CD8-positive, alpha-beta memory T cell (primary cell): Measurements from ENCODE around the gene MICALL2. TPM values are rescaled to one million over a fixed set of nuclear protein-coding genes. Genes with fewer than 3 reads are reported as not detected.

ENCODE experiments used
- CTCF ChIA-PET: fragments of 350-600 bp; sonication (Branson Sonifier 250); formaldehyde crosslinking; loops from one replicate; lab custom pipeline; 2021; ENCODE audit warnings: antibody characterized with exemption; lab: Charles Lee
- POLR2A ChIA-PET: fragments of 350-600 bp; sonication (Branson Sonifier 250); formaldehyde crosslinking; loops from one replicate; lab custom pipeline; 2021; ENCODE audit warnings: antibody characterized with exemption; lab: Charles Lee
- DNase-seq, 5 donors: peaks; one replicate each; pipeline versions ENCODE4 v3.0.0 to v3.0.0-alpha.2; 2020 to 2022; ENCODE audit warnings: mixed read lengths in 1 of 5
- H3K27ac ChIP-seq: one replicate; pipeline ENCODE4 v1.7.0; 2013; ENCODE audit warnings: low read depth, mild to moderate bottlenecking, low read length, moderate library complexity
- H3K27me3 ChIP-seq: 2 replicates; pipeline ENCODE4 v1.7.0; 2013; ENCODE audit warnings: low read length, mild to moderate bottlenecking; ENCODE audit not compliant: insufficient read depth, poor library complexity, severe bottlenecking
- H3K36me3 ChIP-seq: 2 replicates; pipeline ENCODE4 v1.7.0; 2013; ENCODE audit warnings: mild to moderate bottlenecking, low read length, moderate library complexity; ENCODE audit not compliant: insufficient read depth
- H3K4me1 ChIP-seq: 2 replicates; pipeline ENCODE4 v1.7.0; 2013; ENCODE audit warnings: mild to moderate bottlenecking, low read length, moderate library complexity; ENCODE audit not compliant: insufficient read depth
- H3K4me3 ChIP-seq: 2 replicates; pipeline ENCODE4 v1.7.0; 2013; ENCODE audit warnings: mild to moderate bottlenecking, low read length
- H3K9me3 ChIP-seq: 2 replicates; pipeline ENCODE4 v1.7.0; 2013; ENCODE audit warnings: mild to moderate bottlenecking, low read length
- H3K27ac Mint-ChIP-seq, 8 donors: one replicate each; pipeline ENCODE4 v1.8.0; 2020 to 2021; ENCODE audit warnings: mixed read lengths in 8 of 8, mild to moderate bottlenecking in 6 of 8, inconsistent platforms in 3 of 8, moderate library complexity in 3 of 8
- H3K27me3 Mint-ChIP-seq, 2 donors: one replicate each; pipeline ENCODE4 v1.8.0; 2020 to 2021; ENCODE audit warnings: mixed read lengths in 2 of 2, mild to moderate bottlenecking in 1 of 2, moderate library complexity in 1 of 2
- H3K36me3 Mint-ChIP-seq, 3 donors: one replicate each; pipeline ENCODE4 v1.8.0; 2020 to 2021; ENCODE audit warnings: mixed read lengths in 3 of 3, inconsistent platforms in 1 of 3, mild to moderate bottlenecking in 1 of 3
- H3K4me1 Mint-ChIP-seq, 3 donors: one replicate each; pipeline ENCODE4 v1.8.0; 2020 to 2021; ENCODE audit warnings: mixed read lengths in 3 of 3, inconsistent platforms in 1 of 3, mild to moderate bottlenecking in 1 of 3
- H3K4me3 Mint-ChIP-seq, 7 donors: one replicate each; pipeline ENCODE4 v1.8.0; 2020 to 2021; ENCODE audit warnings: mixed read lengths in 7 of 7, mild to moderate bottlenecking in 6 of 7, moderate library complexity in 4 of 7, inconsistent platforms in 2 of 7
- H3K9me3 Mint-ChIP-seq, 5 donors: one replicate each; pipeline ENCODE4 v1.8.0; 2020 to 2022; ENCODE audit warnings: mixed read lengths in 5 of 5, mild to moderate bottlenecking in 3 of 5, moderate library complexity in 2 of 5, inconsistent platforms in 1 of 5
- polyA plus RNA-seq: library from polyadenylated mRNA; unstranded; fragments of 300-500 nt; fragmentation: Illumina TruSeq; gene quantifications from one replicate; pipeline ENCODE4 v1.2.3, GENCODE V29; 2021
- total RNA-seq, 2 experiments: library from RNA; stranded (reverse); gene quantifications; one replicate each; pipeline ENCODE4 v1.2.3, GENCODE V29; 2021

The MICALL2 gene
- total and polyA plus RNA-seq, 3 experiments from 2014 or later, result 0.71 to 2.3 (median 2.1) TPM

DNA sequence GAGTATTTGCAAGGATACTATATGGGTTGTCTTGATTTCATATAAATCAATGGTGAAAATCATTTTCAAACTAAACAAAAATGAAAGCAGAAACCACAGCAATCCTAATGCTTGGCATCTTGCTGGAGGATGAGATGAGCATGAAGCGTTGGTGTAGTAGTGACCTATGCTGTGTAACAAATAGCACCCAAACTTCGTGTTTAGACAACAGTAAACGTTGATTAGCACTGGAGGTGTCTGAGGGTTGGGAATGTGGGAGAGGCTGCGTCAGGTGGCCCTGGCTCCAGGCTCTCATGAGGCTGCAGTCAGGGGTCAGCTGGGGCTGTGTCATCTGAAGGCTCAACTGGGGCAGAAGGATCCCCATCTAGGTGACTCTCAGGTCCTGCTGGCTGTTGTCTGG is 67.8 kb downstream of the MICALL2 start:
- Mint-ChIP-seq H3K4me3 (no peak overlapping the region), H3K27ac (no peak overlapping the region), H3K4me1 (no peaks in the 10 kb centered on the region), H3K27me3 (peaks cover 34 to 40% of the 10 kb centered on the region in 2 donors), H3K36me3 (no peaks in the 10 kb centered on the region), H3K9me3 (peaks cover 4 to 10% (median 7%) of the 10 kb centered on the region in 5 donors)
- ChIA-PET CTCF (no interaction called here), POLR2A (no interaction called here)
- no peak for DNase-seq
- no peaks in the 10 kb centered on the region for H3K27me3 ChIP-seq
- no peak overlapping the region for H3K4me3 ChIP-seq
- H3K36me3 ChIP-seq, result no peaks in the 10 kb centered on the region
- no peak overlapping the region for H3K27ac ChIP-seq
- no peaks in the 10 kb centered on the region for H3K4me1 ChIP-seq
- H3K9me3 ChIP-seq, result no peaks in the 10 kb centered on the region

DNA sequence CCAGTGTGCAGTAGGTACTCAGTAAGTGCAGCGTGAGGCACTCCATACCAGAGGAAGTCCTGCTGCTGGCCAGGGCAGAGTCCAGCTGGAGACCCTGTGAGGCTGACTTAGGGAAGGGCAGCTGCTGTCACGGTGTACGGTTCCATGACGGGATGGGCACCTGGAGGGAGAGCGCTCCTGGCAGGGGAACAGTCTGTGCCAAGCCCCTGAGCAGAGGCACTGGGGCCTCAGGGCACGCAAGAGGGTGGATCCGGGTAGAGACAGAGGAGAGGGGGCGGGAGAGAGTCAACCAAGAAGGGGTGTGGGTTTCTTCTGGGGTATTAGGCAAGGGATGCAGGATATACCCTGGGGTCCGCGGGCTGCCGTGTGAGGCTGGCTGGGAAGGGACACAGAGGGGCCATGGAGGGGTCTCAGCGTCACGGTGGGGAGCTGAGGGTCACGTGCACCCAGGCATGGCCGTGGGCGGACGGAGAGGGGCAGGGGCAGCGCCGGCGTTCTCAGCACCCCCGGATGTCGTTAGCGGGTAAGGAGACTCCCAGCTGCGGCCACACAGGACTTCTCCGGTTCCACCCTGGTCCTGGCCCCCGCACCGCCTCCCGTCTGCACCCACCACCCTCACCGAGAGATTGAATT is 70.5 kb downstream of the MICALL2 start:
- no peaks in the 10 kb centered on the region for H3K27me3 ChIP-seq
- H3K27ac Mint-ChIP-seq, result no peak overlapping the region
- H3K36me3 ChIP-seq, result no peaks in the 10 kb centered on the region
- no peaks in the 10 kb centered on the region for H3K9me3 ChIP-seq
- POLR2A ChIA-PET, result no interaction called here
- no peak overlapping the region for H3K4me3 Mint-ChIP-seq
- DNase-seq, result no peak
- H3K4me3 ChIP-seq, result no peak overlapping the region
- CTCF ChIA-PET, result no interaction called here
- no peaks in the 10 kb centered on the region for H3K4me1 ChIP-seq
- peaks cover 23 to 48% of the 10 kb centered on the region in 2 donors for H3K27me3 Mint-ChIP-seq
- peaks cover 4 to 9% (median 5%) of the 10 kb centered on the region in 5 donors for H3K9me3 Mint-ChIP-seq
- peaks cover 0 to 1% (median 0%) of the 10 kb centered on the region in 3 donors for H3K36me3 Mint-ChIP-seq
- H3K4me1 Mint-ChIP-seq, result no peaks in the 10 kb centered on the region
- no peak overlapping the region for H3K27ac ChIP-seq

DNA sequence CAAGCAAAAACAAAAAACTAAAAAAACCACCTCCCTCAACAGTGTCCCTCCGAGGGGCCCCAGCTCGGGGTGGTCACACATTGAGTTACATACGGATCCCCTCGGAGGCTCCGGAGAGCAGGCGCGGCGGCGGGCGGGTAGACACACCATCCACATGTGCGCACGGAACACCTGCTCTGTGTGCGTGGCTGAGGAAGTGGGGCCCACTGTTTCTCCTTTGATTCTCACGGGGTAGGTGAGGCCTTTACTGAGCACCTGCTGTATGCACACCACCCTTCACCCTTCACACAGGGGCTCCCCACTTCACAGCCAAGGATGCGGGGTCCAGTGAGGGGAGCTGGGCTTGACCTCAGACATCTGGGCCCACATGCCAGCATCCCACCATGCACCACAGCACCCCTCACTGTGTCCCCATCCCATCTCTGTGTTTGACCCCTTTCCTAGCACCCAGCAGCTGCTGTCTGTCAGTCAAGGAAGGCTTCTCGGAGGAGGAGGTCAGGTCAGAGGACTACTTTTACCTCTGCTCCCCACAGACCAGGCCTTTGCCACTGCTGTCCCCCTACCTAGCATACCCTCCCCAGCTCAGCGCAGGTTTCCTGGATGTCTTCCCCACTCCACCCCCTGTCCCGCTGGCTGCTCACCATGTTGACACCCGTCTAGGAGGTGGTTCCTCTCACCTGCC is 71.1 kb downstream of the MICALL2 start:
- ChIA-PET CTCF (no interaction called here), POLR2A (no interaction called here)
- H3K27me3 Mint-ChIP-seq, result peaks cover 20 to 43% of the 10 kb centered on the region in 2 donors
- H3K27me3 ChIP-seq, result no peaks in the 10 kb centered on the region
- no peak overlapping the region for H3K27ac Mint-ChIP-seq
- peaks cover 0 to 1% (median 0%) of the 10 kb centered on the region in 3 donors for H3K36me3 Mint-ChIP-seq
- peaks cover 4 to 7% (median 5%) of the 10 kb centered on the region in 5 donors for H3K9me3 Mint-ChIP-seq
- H3K9me3 ChIP-seq, result no peaks in the 10 kb centered on the region
- H3K27ac ChIP-seq, result no peak overlapping the region
- no peaks in the 10 kb centered on the region for H3K4me1 Mint-ChIP-seq
- H3K36me3 ChIP-seq, result no peaks in the 10 kb centered on the region
- no peak overlapping the region for H3K4me3 ChIP-seq
- H3K4me1 ChIP-seq, result no peaks in the 10 kb centered on the region
- H3K4me3 Mint-ChIP-seq, result no peak overlapping the region
- no peak for DNase-seq

DNA sequence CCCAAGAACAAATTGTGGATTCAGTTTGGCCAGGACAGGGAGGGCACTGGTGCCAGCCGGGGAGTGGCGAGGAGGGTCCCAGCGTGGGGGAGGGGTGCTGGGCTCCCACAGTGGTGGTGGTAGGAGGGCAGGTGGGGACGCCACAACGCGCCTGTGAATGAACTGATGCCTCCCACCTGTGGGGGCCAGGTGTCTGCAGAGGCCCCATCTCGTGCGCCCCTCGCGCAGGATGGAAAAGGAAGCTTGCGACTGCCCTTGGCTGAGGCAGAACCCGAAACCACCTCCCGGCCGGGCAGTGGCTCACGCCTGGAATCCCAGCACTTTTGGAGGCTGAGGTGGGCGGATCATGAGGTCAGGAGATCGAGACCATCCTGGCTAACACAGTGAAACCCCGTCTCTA is 72.0 kb downstream of the MICALL2 start:
- Histone ChIP-seq H3K36me3 (no peaks in the 10 kb centered on the region), H3K4me3 (no peak overlapping the region), H3K4me1 (no peaks in the 10 kb centered on the region), H3K27me3 (no peaks in the 10 kb centered on the region), H3K27ac (no peak overlapping the region), H3K9me3 (no peaks in the 10 kb centered on the region)
- H3K9me3 Mint-ChIP-seq, result peaks cover 3 to 7% (median 4%) of the 10 kb centered on the region in 5 donors
- H3K27ac Mint-ChIP-seq, result no peak overlapping the region
- no peak for DNase-seq
- no peak overlapping the region for H3K4me3 Mint-ChIP-seq
- CTCF ChIA-PET, result no interaction called here
- H3K27me3 Mint-ChIP-seq, result peaks cover 21 to 34% of the 10 kb centered on the region in 2 donors
- peaks cover 0 to 1% (median 0%) of the 10 kb centered on the region in 3 donors for H3K36me3 Mint-ChIP-seq
- H3K4me1 Mint-ChIP-seq, result no peaks in the 10 kb centered on the region
- POLR2A ChIA-PET, result no interaction called here

DNA sequence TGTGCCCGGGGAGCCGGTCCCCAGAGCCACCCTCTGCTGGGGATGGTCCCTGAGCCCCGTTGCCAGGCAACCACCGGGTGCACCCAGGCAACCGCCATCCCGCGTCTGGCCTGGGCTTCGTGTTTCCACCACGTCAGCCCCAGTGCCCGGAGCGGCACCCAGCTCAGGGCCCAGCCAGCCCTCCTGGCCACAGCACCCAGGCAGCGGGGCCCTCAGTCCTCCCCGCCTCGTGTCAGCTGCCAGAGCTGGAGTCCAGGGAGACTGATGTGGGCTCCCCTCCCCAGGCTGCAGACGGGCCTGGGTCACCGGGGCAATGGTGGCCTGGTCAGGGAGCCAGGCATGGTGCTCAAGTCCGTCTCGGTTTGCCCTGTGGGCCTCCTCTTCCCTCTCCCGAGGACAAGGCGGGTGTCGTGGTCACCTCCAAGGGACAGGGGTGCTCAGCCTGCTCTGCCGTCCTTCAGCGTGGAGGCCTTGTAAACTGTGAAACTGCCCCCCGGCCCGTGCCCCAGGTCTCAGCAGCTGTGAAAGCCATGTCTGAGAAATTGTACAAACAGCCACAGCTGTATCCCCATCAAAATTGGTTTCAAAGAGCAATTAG is 72.5 kb downstream of the MICALL2 start:
- no peaks in the 10 kb centered on the region for H3K36me3 ChIP-seq
- no peaks in the 10 kb centered on the region for H3K4me1 ChIP-seq
- H3K4me1 Mint-ChIP-seq, result no peaks in the 10 kb centered on the region
- H3K27me3 ChIP-seq, result no peaks in the 10 kb centered on the region
- no peaks in the 10 kb centered on the region for H3K9me3 ChIP-seq
- H3K4me3 Mint-ChIP-seq, result no peak overlapping the region
- peaks cover 0 to 1% (median 0%) of the 10 kb centered on the region in 3 donors for H3K36me3 Mint-ChIP-seq
- peaks cover 1 to 7% (median 4%) of the 10 kb centered on the region in 5 donors for H3K9me3 Mint-ChIP-seq
- no peak overlapping the region for H3K4me3 ChIP-seq
- H3K27ac Mint-ChIP-seq, result no peak overlapping the region
- H3K27me3 Mint-ChIP-seq, result peaks cover 23 to 30% of the 10 kb centered on the region in 2 donors
- no peak for DNase-seq
- no peak overlapping the region for H3K27ac ChIP-seq
- POLR2A ChIA-PET, result no interaction called here
- CTCF ChIA-PET, result no interaction called here

DNA sequence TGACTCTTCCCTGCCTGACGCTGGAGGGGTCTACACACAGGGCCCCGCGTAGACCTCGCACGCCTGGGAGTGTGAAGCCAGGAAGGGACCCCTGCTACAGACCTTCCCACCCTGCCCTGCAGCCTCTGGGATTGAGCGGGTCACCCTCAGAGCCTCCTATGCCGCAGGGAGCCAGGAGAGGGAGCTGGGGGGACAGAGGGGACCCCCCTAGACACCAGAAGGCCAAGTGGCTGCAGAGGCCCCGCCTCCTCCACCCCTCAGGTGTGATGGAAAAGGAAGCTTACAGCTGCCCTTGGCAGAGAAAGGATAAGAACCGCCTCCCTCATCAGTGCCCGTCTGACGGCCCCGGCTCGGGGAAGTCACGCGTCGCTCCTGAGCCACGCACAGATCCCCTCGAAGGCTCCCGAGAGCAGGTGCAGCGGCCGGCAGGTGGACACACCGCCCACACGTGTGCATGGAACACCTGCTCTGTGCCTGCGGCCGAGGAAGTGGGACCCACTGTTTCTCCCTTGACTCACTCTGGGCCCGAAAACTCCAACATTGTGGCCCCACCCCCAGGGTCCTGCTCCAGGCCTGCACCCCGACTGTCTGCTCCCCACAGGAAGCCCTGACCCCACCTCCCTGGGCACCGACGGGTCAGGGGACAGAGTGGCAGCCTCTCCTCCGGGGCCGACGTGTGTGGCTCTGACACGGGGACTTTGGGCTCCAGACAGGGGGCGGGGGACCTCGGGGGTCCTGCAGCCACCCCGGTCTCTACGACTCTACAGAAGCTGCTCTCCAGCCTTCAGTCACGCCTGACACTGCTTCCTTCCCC is 73.3 kb downstream of the MICALL2 start:
- Histone ChIP-seq H3K4me3 (no peak overlapping the region), H3K27me3 (no peaks in the 10 kb centered on the region), H3K4me1 (no peaks in the 10 kb centered on the region), H3K9me3 (no peaks in the 10 kb centered on the region), H3K27ac (no peak overlapping the region), H3K36me3 (no peaks in the 10 kb centered on the region)
- Mint-ChIP-seq H3K9me3 (peaks cover 0 to 3% (median 0%) of the 10 kb centered on the region in 5 donors), H3K4me1 (no peaks in the 10 kb centered on the region), H3K27ac (no peak overlapping the region), H3K27me3 (peaks cover 17 to 23% of the 10 kb centered on the region in 2 donors), H3K4me3 (no peak overlapping the region), H3K36me3 (peaks cover 0 to 1% (median 0%) of the 10 kb centered on the region in 3 donors)
- DNase-seq, result no peak
- ChIA-PET POLR2A (no interaction called here), CTCF (no interaction called here)

DNA sequence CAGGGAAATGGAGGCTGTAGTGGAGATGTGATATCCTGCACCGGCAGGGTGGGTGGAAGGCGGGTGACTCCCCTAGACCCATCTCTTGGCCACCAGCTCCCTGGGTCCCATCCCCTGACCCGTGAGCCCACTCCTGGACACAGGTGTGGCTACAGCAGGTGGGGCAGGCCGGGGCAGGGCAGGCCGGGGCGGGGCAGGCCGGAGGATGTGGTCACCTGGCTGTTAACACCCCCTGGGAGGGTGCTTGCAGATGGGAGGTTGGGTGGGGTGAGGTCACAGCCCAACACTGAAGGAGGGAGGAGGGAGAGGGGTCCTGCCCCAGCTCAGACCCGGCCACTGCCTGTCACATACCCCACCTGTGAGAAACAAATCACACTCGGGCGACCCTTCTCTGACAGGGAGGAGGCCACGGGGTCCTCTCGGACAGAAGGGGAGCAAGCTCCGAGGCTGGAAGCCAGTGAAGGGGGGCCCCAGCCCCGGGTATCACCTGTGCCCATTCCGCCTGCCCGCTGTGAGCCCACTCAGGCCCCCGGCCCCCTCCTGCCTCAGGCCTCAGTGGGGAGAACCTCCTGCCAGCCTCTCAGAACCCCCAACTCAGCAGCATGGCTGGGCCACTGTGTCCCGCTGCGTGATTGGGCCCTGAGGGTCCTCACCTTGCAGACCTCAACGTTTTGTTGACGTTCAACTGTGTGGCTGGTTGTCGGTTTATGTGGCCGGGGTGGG is 74.0 kb downstream of the MICALL2 start:
- ChIA-PET CTCF (no interaction called here), POLR2A (no interaction called here)
- Mint-ChIP-seq H3K27ac (no peak overlapping the region), H3K4me1 (no peaks in the 10 kb centered on the region), H3K36me3 (peaks cover 0 to 1% (median 0%) of the 10 kb centered on the region in 3 donors), H3K9me3 (peaks cover 0 to 3% (median 0%) of the 10 kb centered on the region in 5 donors), H3K27me3 (peaks cover 16 to 23% of the 10 kb centered on the region in 2 donors), H3K4me3 (no peak overlapping the region)
- DNase-seq, result no peak
- no peaks in the 10 kb centered on the region for H3K4me1 ChIP-seq
- H3K36me3 ChIP-seq, result no peaks in the 10 kb centered on the region
- no peak overlapping the region for H3K27ac ChIP-seq
- H3K4me3 ChIP-seq, result no peak overlapping the region
- H3K27me3 ChIP-seq, result no peaks in the 10 kb centered on the region
- H3K9me3 ChIP-seq, result no peaks in the 10 kb centered on the region
